Endodermal cell (in vitro differentiated cells): ENCODE measurements around the gene RPN1. TPM values are rescaled to one million over a fixed set of nuclear protein-coding genes. Genes with fewer than 3 reads are reported as not detected.

ENCODE experiments used
- DNase-seq: peaks from one replicate; pipeline ENCODE4 v3.0.0-alpha.2; 2017
- H3K27ac ChIP-seq: 2 replicates; pipeline ENCODE4 v1.5.1; 2013; ENCODE audit warnings: mild to moderate bottlenecking, low read depth, low read length, moderate library complexity
- H3K27me3 ChIP-seq: 2 replicates; pipeline ENCODE4 v1.6.1; 2013; ENCODE audit warnings: mild to moderate bottlenecking, low read length, moderate library complexity; ENCODE audit not compliant: insufficient read depth, control insufficient read depth, poor library complexity, severe bottlenecking
- H3K36me3 ChIP-seq: 2 replicates; pipeline ENCODE4 v1.7.0; 2013; ENCODE audit warnings: mild to moderate bottlenecking, low read length, moderate library complexity; ENCODE audit not compliant: control insufficient read depth, insufficient read depth
- H3K4me1 ChIP-seq: one replicate; pipeline ENCODE4 v1.7.0; 2013; ENCODE audit warnings: low read length; ENCODE audit not compliant: control insufficient read depth, insufficient read depth
- H3K4me3 ChIP-seq: 2 replicates; pipeline ENCODE4 v1.5.1; 2013; ENCODE audit warnings: mild to moderate bottlenecking, low read length, moderate library complexity
- H3K9ac ChIP-seq: 2 replicates; pipeline ENCODE4 v1.6.1; 2013; ENCODE audit warnings: mild to moderate bottlenecking, low read length, moderate library complexity; ENCODE audit not compliant: poor library complexity, severe bottlenecking; ENCODE audit errors: extremely low read depth
- H3K9me3 ChIP-seq: 2 replicates; pipeline ENCODE4 v1.6.1; 2013; ENCODE audit warnings: mild to moderate bottlenecking, low read length, moderate library complexity; ENCODE audit not compliant: control insufficient read depth
- H3K27ac Mint-ChIP-seq: 2 replicates; pipeline ENCODE4 v1.8.0; 2020; ENCODE audit warnings: mixed read lengths
- H3K27me3 Mint-ChIP-seq: 2 replicates; pipeline ENCODE4 v1.8.0; 2021; ENCODE audit warnings: mild to moderate bottlenecking, mixed read lengths; ENCODE audit not compliant: insufficient read depth
- H3K36me3 Mint-ChIP-seq: 2 replicates; pipeline ENCODE4 v1.8.0; 2020; ENCODE audit warnings: low read depth, mixed read lengths
- H3K4me1 Mint-ChIP-seq: 2 replicates; pipeline ENCODE4 v1.8.0; 2020; ENCODE audit warnings: mixed read lengths
- H3K4me3 Mint-ChIP-seq: 2 replicates; pipeline ENCODE4 v1.8.0; 2020; ENCODE audit warnings: mild to moderate bottlenecking, moderate library complexity, mixed read lengths
- H3K9me3 Mint-ChIP-seq: 2 replicates; pipeline ENCODE4 v1.8.0; 2020; ENCODE audit warnings: mild to moderate bottlenecking, mixed read lengths
- WGBS, 2 experiments: methylation state at CpG; one replicate each; pipeline versions ENCODE4 v1.1.5 to v1.1.7; 2013; ENCODE audit warnings: missing lambda C conversion rate in 2 of 2, mixed read lengths in 1 of 2; ENCODE audit not compliant: insufficient coverage in 1 of 2, insufficient read length in 1 of 2; 5-methylcytosine and 5-hydroxymethylcytosine counted together
- total RNA-seq, 2 donors: library from RNA; stranded (reverse); fragmentation: NEBNext Ultra II Directional in 1 of 2; extraction: Animal tissue kit (Norgen Biotek cat#: 25700) in 1 of 2; gene quantifications; 2 replicates in 1 of 2; 3 replicates in 1 of 2; pipeline ENCODE4 v1.2.1, GENCODE V29; 2021
- TF ChIP-seq, protein P1 (sequence below): fragments of 200-600 bp; sonication (generic); conservative IDR thresholded peaks from 2 replicates; pipeline ENCODE4 v1.5.0; 2021; ENCODE audit warnings: antibody characterized with exemption, mild to moderate bottlenecking

RPN1 gene
- total RNA-seq, 2 donors from 2014 or later: 197 to 210 TPM

- H3K27me3 ChIP-seq: no peaks in the 10 kb centered on the region
- no peak for DNase-seq
- no peaks in the 10 kb centered on the region for H3K9me3 ChIP-seq
- TF ChIP-seq, protein P1, sequence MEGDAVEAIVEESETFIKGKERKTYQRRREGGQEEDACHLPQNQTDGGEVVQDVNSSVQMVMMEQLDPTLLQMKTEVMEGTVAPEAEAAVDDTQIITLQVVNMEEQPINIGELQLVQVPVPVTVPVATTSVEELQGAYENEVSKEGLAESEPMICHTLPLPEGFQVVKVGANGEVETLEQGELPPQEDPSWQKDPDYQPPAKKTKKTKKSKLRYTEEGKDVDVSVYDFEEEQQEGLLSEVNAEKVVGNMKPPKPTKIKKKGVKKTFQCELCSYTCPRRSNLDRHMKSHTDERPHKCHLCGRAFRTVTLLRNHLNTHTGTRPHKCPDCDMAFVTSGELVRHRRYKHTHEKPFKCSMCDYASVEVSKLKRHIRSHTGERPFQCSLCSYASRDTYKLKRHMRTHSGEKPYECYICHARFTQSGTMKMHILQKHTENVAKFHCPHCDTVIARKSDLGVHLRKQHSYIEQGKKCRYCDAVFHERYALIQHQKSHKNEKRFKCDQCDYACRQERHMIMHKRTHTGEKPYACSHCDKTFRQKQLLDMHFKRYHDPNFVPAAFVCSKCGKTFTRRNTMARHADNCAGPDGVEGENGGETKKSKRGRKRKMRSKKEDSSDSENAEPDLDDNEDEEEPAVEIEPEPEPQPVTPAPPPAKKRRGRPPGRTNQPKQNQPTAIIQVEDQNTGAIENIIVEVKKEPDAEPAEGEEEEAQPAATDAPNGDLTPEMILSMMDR: no peak
- Mint-ChIP-seq H3K9me3 (no peaks in the 10 kb centered on the region), H3K27me3 (peaks cover 7% of the 10 kb centered on the region), H3K27ac (no peak overlapping the region), H3K36me3 (no peaks in the 10 kb centered on the region), H3K4me3 (no peak overlapping the region), H3K4me1 (no peaks in the 10 kb centered on the region)
- no peak overlapping the region for H3K9ac ChIP-seq
- no peak overlapping the region for H3K27ac ChIP-seq
- H3K4me1 ChIP-seq: peaks cover 6% of the 10 kb centered on the region
- H3K4me3 ChIP-seq: no peak overlapping the region
- no peaks in the 10 kb centered on the region for H3K36me3 ChIP-seq
- 84 to 89% methylated on average over 12 to 20 of the region's 20 CpGs for WGBS, 2 experiments
These were observed 46.5 kb downstream of the RPN1 start for GRCh38 chr3:128603811-128604775.

DNA sequence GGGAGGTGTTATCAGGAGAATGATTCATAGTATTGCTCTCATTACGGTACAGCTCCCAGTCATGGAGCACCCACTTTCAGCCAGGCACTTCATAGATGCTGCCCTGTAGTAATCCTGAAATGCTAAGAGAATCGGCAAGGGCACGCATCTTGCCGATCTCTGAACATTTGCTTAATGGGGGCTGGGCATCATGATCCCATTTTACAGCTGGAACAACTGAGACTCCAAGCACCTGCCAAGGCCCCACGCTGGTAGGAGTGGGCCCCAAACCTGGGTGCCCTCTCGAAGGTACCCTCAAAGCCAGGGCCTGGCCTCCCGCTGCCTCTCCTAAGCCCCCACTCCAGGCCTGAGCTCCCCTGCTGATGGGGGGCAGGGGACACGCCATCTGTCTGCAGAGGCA lies 47.3 kb downstream of the RPN1 start:
- Histone ChIP-seq H3K9ac (no peak overlapping the region), H3K27ac (no peak overlapping the region), H3K27me3 (no peaks in the 10 kb centered on the region), H3K9me3 (no peaks in the 10 kb centered on the region), H3K4me3 (no peak overlapping the region), H3K4me1 (peaks cover 6% of the 10 kb centered on the region), H3K36me3 (no peaks in the 10 kb centered on the region)
- no peak overlapping the region for H3K4me3 Mint-ChIP-seq
- no peak for DNase-seq
- H3K36me3 Mint-ChIP-seq: no peaks in the 10 kb centered on the region
- peaks cover 7% of the 10 kb centered on the region for H3K27me3 Mint-ChIP-seq
- no peaks in the 10 kb centered on the region for H3K9me3 Mint-ChIP-seq
- no peaks in the 10 kb centered on the region for H3K4me1 Mint-ChIP-seq
- WGBS, 2 experiments: 91 to 96% methylated on average over 3 to 8 of the region's 8 CpGs
- TF ChIP-seq, protein P1: no peak
- H3K27ac Mint-ChIP-seq: no peak overlapping the region

- H3K27ac ChIP-seq: no peak overlapping the region
These were observed 51.5 kb downstream of the RPN1 start for GRCh38 chr3:128598884-128599664.

More at GRCh38 chr3:128598884-128599664, 51.5 kb downstream of the RPN1 start:
- 85 to 87% methylated on average over 14 to 18 of the region's 18 CpGs for WGBS, 2 experiments
- H3K27me3 ChIP-seq: no peaks in the 10 kb centered on the region
- TF ChIP-seq, protein P1: no peak
- Mint-ChIP-seq H3K9me3 (no peaks in the 10 kb centered on the region), H3K4me3 (no peak overlapping the region), H3K36me3 (no peaks in the 10 kb centered on the region), H3K27me3 (no peaks in the 10 kb centered on the region), H3K4me1 (no peaks in the 10 kb centered on the region), H3K27ac (no peak overlapping the region)
- H3K9ac ChIP-seq: no peak overlapping the region
- peaks cover 1% of the 10 kb centered on the region for H3K4me1 ChIP-seq
- DNase-seq: no peak
- no peak overlapping the region for H3K4me3 ChIP-seq
- no peaks in the 10 kb centered on the region for H3K36me3 ChIP-seq
- no peaks in the 10 kb centered on the region for H3K9me3 ChIP-seq
